Astrocyte (in vitro differentiated cells and primary cell): ENCODE measurements around the gene ZBTB38. TPM values are rescaled to one million over a fixed set of nuclear protein-coding genes. Genes with fewer than 3 reads are reported as not detected.
A peak's percentile ranks its signal among the peaks of the same experiment; 100 is the strongest.

Experiments used
- DNase-seq: peaks from one replicate; pipeline ENCODE4 v3.0.0-alpha.2; 2010; ENCODE audit warnings: low read depth
- FAIRE-seq: peaks from 2 replicates; lab custom pipeline; 2011; peaks lifted over from hg19 to GRCh38; lab: Jason Lieb, UNC
- H2AFZ ChIP-seq: 2 replicates; pipeline ENCODE4 v1.6.0; 2012; ENCODE audit warnings: low read depth, low read length, inconsistent platforms
- H3K27ac ChIP-seq: 2 replicates; pipeline ENCODE4 v1.5.1; 2011; ENCODE audit warnings: low read depth, low read length, inconsistent platforms
- H3K27me3 ChIP-seq: 2 replicates; pipeline ENCODE4 v1.6.0; 2011; ENCODE audit warnings: low read length, inconsistent platforms; ENCODE audit not compliant: insufficient read depth
- H3K36me3 ChIP-seq: 2 replicates; pipeline ENCODE4 v1.5.1; 2011; ENCODE audit warnings: low read length, inconsistent platforms; ENCODE audit not compliant: insufficient read depth
- H3K4me1 ChIP-seq: 2 replicates; pipeline ENCODE4 v1.5.1; 2011; ENCODE audit warnings: low read length, inconsistent platforms; ENCODE audit not compliant: insufficient read depth
- H3K4me2 ChIP-seq: 2 replicates; pipeline ENCODE4 v1.6.0; 2012; ENCODE audit warnings: low read length, inconsistent platforms
- H3K4me3 ChIP-seq: 2 replicates; pipeline ENCODE4 v1.5.1; 2011; ENCODE audit warnings: low read depth, mild to moderate bottlenecking, low read length, inconsistent platforms; ENCODE audit not compliant: insufficient read depth
- H3K79me2 ChIP-seq: 2 replicates; pipeline ENCODE4 v1.6.0; 2012; ENCODE audit warnings: mild to moderate bottlenecking, low read length, inconsistent platforms; ENCODE audit not compliant: insufficient read depth
- H3K9ac ChIP-seq: 2 replicates; pipeline ENCODE4 v1.6.0; 2012; ENCODE audit warnings: mild to moderate bottlenecking, low read length, inconsistent platforms
- H3K9me3 ChIP-seq: 2 replicates; pipeline ENCODE4 v1.5.1; 2012; ENCODE audit warnings: low read depth, mild to moderate bottlenecking, low read length, inconsistent platforms; ENCODE audit not compliant: insufficient read depth
- H4K20me1 ChIP-seq: 2 replicates; pipeline ENCODE4 v1.6.0; 2012; ENCODE audit warnings: low read length, inconsistent platforms; ENCODE audit not compliant: insufficient read depth
- H3K27ac Mint-ChIP-seq: one replicate; pipeline ENCODE4 v1.8.0; 2021; ENCODE audit warnings: mild to moderate bottlenecking, mixed read lengths; ENCODE audit not compliant: unreplicated experiment
- H3K27me3 Mint-ChIP-seq: one replicate; pipeline ENCODE4 v1.8.0; 2021; ENCODE audit warnings: low read depth, mixed read lengths; ENCODE audit not compliant: unreplicated experiment
- H3K36me3 Mint-ChIP-seq: one replicate; pipeline ENCODE4 v1.8.0; 2021; ENCODE audit warnings: low read depth, mixed read lengths; ENCODE audit not compliant: unreplicated experiment
- H3K4me1 Mint-ChIP-seq: one replicate; pipeline ENCODE4 v1.8.0; 2021; ENCODE audit warnings: low read depth, mixed read lengths; ENCODE audit not compliant: unreplicated experiment
- H3K4me3 Mint-ChIP-seq: one replicate; pipeline ENCODE4 v1.8.0; 2021; ENCODE audit warnings: mild to moderate bottlenecking, moderate library complexity, mixed read lengths; ENCODE audit not compliant: unreplicated experiment
- H3K9me3 Mint-ChIP-seq: one replicate; pipeline ENCODE4 v1.8.0; 2021; ENCODE audit warnings: mild to moderate bottlenecking, mixed read lengths; ENCODE audit not compliant: unreplicated experiment
- CTCF ChIP-seq: IDR thresholded peaks from 2 replicates; pipeline ENCODE4 v1.5.1; 2011; ENCODE audit warnings: low read depth, mild to moderate bottlenecking, inconsistent platforms, low read length, moderate library complexity; ENCODE audit not compliant: insufficient read depth
- EZH2 ChIP-seq: IDR thresholded peaks from 2 replicates; pipeline ENCODE4 v1.6.1; 2012; ENCODE audit warnings: mild to moderate bottlenecking, low read length, inconsistent platforms; ENCODE audit not compliant: insufficient read depth
- total RNA-seq: library from RNA; stranded (reverse); gene quantifications from 2 replicates; pipeline ENCODE4 v1.2.1, GENCODE V29; 2021

The ZBTB38 gene
- total RNA-seq, 1 donor from 2014 or later, result 57.6 TPM

GRCh38 chr3:141367038-141367730 is 1.1 kb upstream of the ZBTB38 start:
- H3K27me3 Mint-ChIP-seq, result no peaks in the 10 kb centered on the region
- H2AFZ ChIP-seq, result peak overlapping the region; percentile 1

GRCh38 chr3:141368925-141369794 is 856 bp downstream of the ZBTB38 start:
- FAIRE-seq, result no peak
- no peaks in the 10 kb centered on the region for H3K27me3 Mint-ChIP-seq
- Histone ChIP-seq H4K20me1 (no peaks in the 10 kb centered on the region), H3K79me2 (peaks cover 44% of the 10 kb centered on the region), H3K9ac (peak overlapping the region; percentile 94), H3K27ac (peak overlapping the region; percentile 100), H3K27me3 (no peaks in the 10 kb centered on the region), H3K9me3 (no peaks in the 10 kb centered on the region), H3K4me2 (peak overlapping the region; percentile 82), H2AFZ (no peak overlapping the region), H3K4me1 (peaks cover 68% of the 10 kb centered on the region), H3K4me3 (peak overlapping the region; percentile 62), H3K36me3 (peaks cover 4% of the 10 kb centered on the region)
- H3K36me3 Mint-ChIP-seq, result peaks cover 9% of the 10 kb centered on the region
- no peaks in the 10 kb centered on the region for H3K9me3 Mint-ChIP-seq
- peaks cover 58% of the 10 kb centered on the region for H3K4me1 Mint-ChIP-seq
- H3K27ac Mint-ChIP-seq, result peak overlapping the region; percentile 99
- peak; percentile 87 for DNase-seq
- no peak for TF ChIP-seq CTCF
- no peak for TF ChIP-seq EZH2
- H3K4me3 Mint-ChIP-seq, result peak overlapping the region; percentile 84

More at GRCh38 chr3:141367038-141367730, 1.1 kb upstream of the ZBTB38 start:
- Histone ChIP-seq H3K9ac (peak overlapping the region; percentile 94), H3K4me1 (peaks cover 56% of the 10 kb centered on the region), H3K27ac (peak overlapping the region; percentile 100), H3K9me3 (no peaks in the 10 kb centered on the region), H3K4me3 (peak overlapping the region; percentile 31), H4K20me1 (no peaks in the 10 kb centered on the region), H3K36me3 (no peaks in the 10 kb centered on the region), H3K79me2 (peaks cover 30% of the 10 kb centered on the region), H3K27me3 (no peaks in the 10 kb centered on the region), H3K4me2 (peak overlapping the region; percentile 82)
- Mint-ChIP-seq H3K9me3 (no peaks in the 10 kb centered on the region), H3K36me3 (peaks cover 4% of the 10 kb centered on the region), H3K27ac (peak overlapping the region; percentile 99), H3K4me1 (peaks cover 49% of the 10 kb centered on the region), H3K4me3 (peak overlapping the region; percentile 84)
- FAIRE-seq (peak; percentile 94), DNase-seq (peak; percentile 100)
- TF ChIP-seq EZH2 (no peak), CTCF (no peak)
